Panc1 (cell line): Measurements from ENCODE around the gene CYP4B1.

Experiments
- POLR2AphosphoS5 ChIP-seq: IDR thresholded peaks from 2 replicates; pipeline ENCODE4 v1.6.1; 2012; ENCODE audit warnings: mild to moderate bottlenecking, low read depth, low read length, moderate library complexity
- SIN3A ChIP-seq: IDR thresholded peaks from 2 replicates; pipeline ENCODE4 v1.6.1; 2012; ENCODE audit warnings: low read depth, mild to moderate bottlenecking, low read length, moderate library complexity, borderline replicate concordance; ENCODE audit not compliant: insufficient read depth
- TCF7L2 ChIP-seq: IDR thresholded peaks from 2 replicates; pipeline ENCODE4 v1.6.1; 2011; ENCODE audit warnings: mild to moderate bottlenecking, low read depth, low read length, inconsistent platforms
- TF ChIP-seq, protein P1 (sequence below): fragments of 450-650 bp; IDR thresholded peaks from 2 replicates; pipeline ENCODE4 v1.5.1; 2017; ENCODE audit warnings: mild to moderate bottlenecking

DNA sequence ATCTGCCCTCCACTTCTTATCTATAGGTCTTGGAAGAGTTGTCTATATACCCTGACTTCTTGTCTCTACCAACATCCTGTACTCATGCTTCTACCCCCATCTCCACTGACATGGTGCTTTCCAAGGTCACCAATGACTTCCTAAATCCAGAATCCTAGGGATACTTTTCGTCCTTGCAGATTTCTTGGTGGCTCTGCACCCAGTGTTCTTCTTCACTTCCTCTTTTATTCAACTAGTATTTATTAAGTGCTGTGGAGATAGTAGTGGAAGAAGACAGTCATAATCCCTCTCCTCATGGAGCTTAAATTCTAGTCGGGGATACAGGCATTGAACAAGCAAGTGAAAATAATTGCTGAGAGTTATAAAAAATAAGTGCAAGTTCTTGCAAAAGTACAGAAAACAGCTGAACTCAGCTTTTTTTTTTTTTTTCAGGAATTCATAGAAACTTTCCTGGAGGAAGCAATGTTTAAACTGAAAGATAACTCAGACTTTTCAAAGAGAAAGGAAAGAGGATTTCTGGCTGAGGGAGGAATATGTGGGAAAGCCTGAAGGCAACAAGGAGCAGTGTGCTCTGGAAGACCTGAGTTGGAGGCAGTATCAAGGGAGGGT lies 38.2 kb upstream of the CYP4B1 start:
- TF ChIP-seq POLR2AphosphoS5, result no peak
- TF ChIP-seq, protein P1, sequence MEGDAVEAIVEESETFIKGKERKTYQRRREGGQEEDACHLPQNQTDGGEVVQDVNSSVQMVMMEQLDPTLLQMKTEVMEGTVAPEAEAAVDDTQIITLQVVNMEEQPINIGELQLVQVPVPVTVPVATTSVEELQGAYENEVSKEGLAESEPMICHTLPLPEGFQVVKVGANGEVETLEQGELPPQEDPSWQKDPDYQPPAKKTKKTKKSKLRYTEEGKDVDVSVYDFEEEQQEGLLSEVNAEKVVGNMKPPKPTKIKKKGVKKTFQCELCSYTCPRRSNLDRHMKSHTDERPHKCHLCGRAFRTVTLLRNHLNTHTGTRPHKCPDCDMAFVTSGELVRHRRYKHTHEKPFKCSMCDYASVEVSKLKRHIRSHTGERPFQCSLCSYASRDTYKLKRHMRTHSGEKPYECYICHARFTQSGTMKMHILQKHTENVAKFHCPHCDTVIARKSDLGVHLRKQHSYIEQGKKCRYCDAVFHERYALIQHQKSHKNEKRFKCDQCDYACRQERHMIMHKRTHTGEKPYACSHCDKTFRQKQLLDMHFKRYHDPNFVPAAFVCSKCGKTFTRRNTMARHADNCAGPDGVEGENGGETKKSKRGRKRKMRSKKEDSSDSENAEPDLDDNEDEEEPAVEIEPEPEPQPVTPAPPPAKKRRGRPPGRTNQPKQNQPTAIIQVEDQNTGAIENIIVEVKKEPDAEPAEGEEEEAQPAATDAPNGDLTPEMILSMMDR, result no peak
- TF ChIP-seq TCF7L2, result no peak
- no peak for TF ChIP-seq SIN3A
